Neural cell (in vitro differentiated cells): ENCODE measurements around the gene NEDD4L. TPM values are rescaled to one million over a fixed set of nuclear protein-coding genes. Genes with fewer than 3 reads are reported as not detected.

Source experiments
- H2AFZ ChIP-seq: fragments of 200-600, 300-800 bp; sonication (generic), shearing (Covaris generic); 2 replicates; pipeline ENCODE4 v1.6.0; 2014; ENCODE audit warnings: low read depth, mild to moderate bottlenecking, antibody characterized with exemption, low read length, moderate library complexity
- H3F3A ChIP-seq: fragments of 200-600 bp; shearing (Covaris generic); 2 replicates; pipeline ENCODE4 v1.6.1; 2016; ENCODE audit warnings: mild to moderate bottlenecking, moderate library complexity, mixed read lengths, antibody characterized with exemption, low read length; ENCODE audit not compliant: insufficient read depth, poor library complexity, severe bottlenecking
- H3K27ac ChIP-seq: fragments of 200-600, 300-800 bp; sonication (generic), shearing (Covaris generic); 2 replicates; pipeline ENCODE4 v1.5.1; 2014; ENCODE audit warnings: mild to moderate bottlenecking, low read length, moderate library complexity
- H3K27me3 ChIP-seq: fragments of 300-800, 200-600 bp; sonication (generic), shearing (Covaris generic); 2 replicates; pipeline ENCODE4 v1.6.0; 2014; ENCODE audit warnings: mild to moderate bottlenecking, low read depth, low read length, moderate library complexity; ENCODE audit not compliant: insufficient read depth
- H3K36me3 ChIP-seq: fragments of 300-800, 200-600 bp; sonication (generic), shearing (Covaris generic); 2 replicates; pipeline ENCODE4 v1.5.1; 2014; ENCODE audit warnings: mild to moderate bottlenecking, antibody characterized with exemption, low read length, moderate library complexity; ENCODE audit not compliant: insufficient read depth
- H3K4me2 ChIP-seq: fragments of 300-800, 200-600 bp; sonication (generic), shearing (Covaris generic); 2 replicates; pipeline ENCODE4 v1.6.0; 2014; ENCODE audit warnings: mild to moderate bottlenecking, low read length
- H3K4me3 ChIP-seq: fragments of 300-800, 200-600 bp; sonication (generic), shearing (Covaris generic); 2 replicates; pipeline ENCODE4 v1.5.1; 2014; ENCODE audit warnings: mild to moderate bottlenecking, low read length, moderate library complexity
- H3K79me2 ChIP-seq: fragments of 200-600 bp; shearing (Covaris generic); replicated peaks from 2 replicates; pipeline ENCODE4 v1.6.0; 2014; ENCODE audit warnings: mild to moderate bottlenecking, low read length, moderate library complexity; ENCODE audit not compliant: insufficient read depth
- H3K9ac ChIP-seq: fragments of 300-800, 200-600 bp; sonication (generic), shearing (Covaris generic); 2 replicates; pipeline ENCODE4 v1.6.1; 2016; ENCODE audit warnings: mild to moderate bottlenecking, low read length, mixed read lengths
- H3K9me2 ChIP-seq: fragments of 200-600 bp; shearing (Covaris generic); 2 replicates; pipeline ENCODE4 v1.6.1; 2016; ENCODE audit warnings: mild to moderate bottlenecking, low read length, mixed read lengths; ENCODE audit not compliant: insufficient read depth
- H3K9me3 ChIP-seq: fragments of 200-600, 300-800 bp; sonication (generic), shearing (Covaris generic); 2 replicates; pipeline ENCODE4 v1.6.1; 2016; ENCODE audit warnings: mild to moderate bottlenecking, mixed run types, low read length, moderate library complexity, mixed read lengths
- H4K20me1 ChIP-seq: fragments of 200-600 bp; shearing (Covaris generic); 2 replicates; pipeline ENCODE4 v1.6.1; 2016; ENCODE audit warnings: mild to moderate bottlenecking, mixed run types; ENCODE audit not compliant: insufficient read depth
- CTCF ChIP-seq: fragments of 450-650 bp; IDR thresholded peaks from 2 replicates; pipeline ENCODE4 v1.5.1; 2014; ENCODE audit warnings: antibody characterized with exemption, mild to moderate bottlenecking, moderate library complexity; ENCODE audit not compliant: poor library complexity, severe bottlenecking
- EP300 ChIP-seq: fragments of 450-650 bp; conservative IDR thresholded peaks from 2 replicates; pipeline ENCODE4 v1.6.1; 2014; ENCODE audit warnings: antibody characterized with exemption, mild to moderate bottlenecking, moderate library complexity; ENCODE audit not compliant: poor library complexity, severe bottlenecking
- EZH2 ChIP-seq: fragments of 200-600, 300-800 bp; shearing (Covaris generic), sonication (generic); IDR thresholded peaks from 2 replicates; pipeline ENCODE4 v1.6.1; 2014; ENCODE audit warnings: antibody characterized with exemption, low read length, borderline replicate concordance, mild to moderate bottlenecking; ENCODE audit not compliant: insufficient read depth, poor library complexity, severe bottlenecking
- MXI1 ChIP-seq: fragments of 450-650 bp; conservative IDR thresholded peaks from 2 replicates; pipeline ENCODE4 v1.6.1; 2014; ENCODE audit warnings: antibody characterized with exemption, mild to moderate bottlenecking; ENCODE audit not compliant: poor library complexity, severe bottlenecking
- POLR2AphosphoS5 ChIP-seq: IDR thresholded peaks from 2 replicates; pipeline ENCODE4 v1.6.1; 2012
- RAD21 ChIP-seq: fragments of 450-650 bp; conservative IDR thresholded peaks from 2 replicates; pipeline ENCODE4 v1.6.1; 2014; ENCODE audit warnings: antibody characterized with exemption, mild to moderate bottlenecking, moderate library complexity
- REST ChIP-seq: IDR thresholded peaks from 2 replicates; pipeline ENCODE4 v1.6.1; 2012; ENCODE audit warnings: borderline replicate concordance
- SMC3 ChIP-seq: fragments of 450-650 bp; conservative IDR thresholded peaks from 2 replicates; pipeline ENCODE4 v1.6.1; 2014; ENCODE audit warnings: antibody characterized with exemption, mild to moderate bottlenecking, moderate library complexity; ENCODE audit not compliant: poor library complexity
- TAF1 ChIP-seq: IDR thresholded peaks from 2 replicates; pipeline ENCODE4 v1.6.1; 2012; ENCODE audit warnings: low read depth
- polyA plus RNA-seq: library from polyadenylated mRNA; depleted of rRNA; stranded (reverse); fragments of >200 nt; gene quantifications from 2 replicates; pipeline ENCODE4 v1.2.3, GENCODE V29; 2014

The NEDD4L gene
- polyA plus RNA-seq, 1 donor from 2014 or later = 97.9 TPM

- Histone ChIP-seq H3K36me3 (peaks cover 16% of the 10 kb centered on the region), H4K20me1 (no peaks in the 10 kb centered on the region), H3K27me3 (no peaks in the 10 kb centered on the region), H3K9me2 (no peaks in the 10 kb centered on the region), H3K9ac (no peak overlapping the region), H3K4me3 (no peak overlapping the region), H3K4me2 (no peak overlapping the region), H3K79me2 (no peaks in the 10 kb centered on the region), H3K9me3 (no peaks in the 10 kb centered on the region), H2AFZ (no peak overlapping the region), H3F3A (no peaks in the 10 kb centered on the region), H3K27ac (peak overlapping the region; percentile 37)
- TF ChIP-seq EZH2 (no peak), MXI1 (no peak), EP300 (no peak)
Observed at GRCh38 chr18:58373481-58373880, 329.5 kb downstream of the NEDD4L start.

- no peaks in the 10 kb centered on the region for H3K79me2 ChIP-seq
- no peak overlapping the region for H3K9ac ChIP-seq
- H3K9me2 ChIP-seq = no peaks in the 10 kb centered on the region
- no peaks in the 10 kb centered on the region for H3F3A ChIP-seq
- H3K9me3 ChIP-seq = no peaks in the 10 kb centered on the region
- H3K27me3 ChIP-seq = no peaks in the 10 kb centered on the region
- peaks cover 22% of the 10 kb centered on the region for H3K36me3 ChIP-seq
- H4K20me1 ChIP-seq = no peaks in the 10 kb centered on the region
- H3K4me2 ChIP-seq = no peak overlapping the region
- TF ChIP-seq SMC3 (no peak), REST (no peak), EZH2 (no peak), MXI1 (no peak), TAF1 (no peak), RAD21 (no peak), EP300 (no peak), POLR2AphosphoS5 (no peak), CTCF (no peak)
- H3K4me3 ChIP-seq = no peak overlapping the region
- H2AFZ ChIP-seq = no peak overlapping the region
- H3K27ac ChIP-seq = no peak overlapping the region
Observed at GRCh38 chr18:58375051-58375450, 331.0 kb downstream of the NEDD4L start.
